ENCODE data around the gene NAA25.

Gene NAA25

GRCh38 chr12:112146123-112146522 lies 37.5 kb upstream of the NAA25 start:
- no peaks in the 10 kb centered on the region for H3F3A ChIP-seq (ENCODE audit: insufficient read depth)
- H3K36me3 ChIP-seq (ENCODE audit: low read length) = 0 out of 2 replicates have a peak, but pooled peaks cover 3% of the 10 kb centered on the region
- TF ChIP-seq EZH2phosphoT487 (conservative IDR thresholded peaks at IDR 0.05; ENCODE audit: low read length) = no peak
- TF ChIP-seq, protein P1, sequence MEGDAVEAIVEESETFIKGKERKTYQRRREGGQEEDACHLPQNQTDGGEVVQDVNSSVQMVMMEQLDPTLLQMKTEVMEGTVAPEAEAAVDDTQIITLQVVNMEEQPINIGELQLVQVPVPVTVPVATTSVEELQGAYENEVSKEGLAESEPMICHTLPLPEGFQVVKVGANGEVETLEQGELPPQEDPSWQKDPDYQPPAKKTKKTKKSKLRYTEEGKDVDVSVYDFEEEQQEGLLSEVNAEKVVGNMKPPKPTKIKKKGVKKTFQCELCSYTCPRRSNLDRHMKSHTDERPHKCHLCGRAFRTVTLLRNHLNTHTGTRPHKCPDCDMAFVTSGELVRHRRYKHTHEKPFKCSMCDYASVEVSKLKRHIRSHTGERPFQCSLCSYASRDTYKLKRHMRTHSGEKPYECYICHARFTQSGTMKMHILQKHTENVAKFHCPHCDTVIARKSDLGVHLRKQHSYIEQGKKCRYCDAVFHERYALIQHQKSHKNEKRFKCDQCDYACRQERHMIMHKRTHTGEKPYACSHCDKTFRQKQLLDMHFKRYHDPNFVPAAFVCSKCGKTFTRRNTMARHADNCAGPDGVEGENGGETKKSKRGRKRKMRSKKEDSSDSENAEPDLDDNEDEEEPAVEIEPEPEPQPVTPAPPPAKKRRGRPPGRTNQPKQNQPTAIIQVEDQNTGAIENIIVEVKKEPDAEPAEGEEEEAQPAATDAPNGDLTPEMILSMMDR (IDR thresholded peaks at IDR 0.05; ENCODE audit: insufficient read depth, low read length, poor library complexity, severe bottlenecking) = no peak
- H3K27me3 ChIP-seq (ENCODE audit: low read length) = no peaks in the 10 kb centered on the region
- H3K4me3 ChIP-seq (ENCODE audit: insufficient read depth, low read length, poor library complexity, severe bottlenecking) = no peak overlapping the region
- H3K9me3 ChIP-seq (ENCODE audit: insufficient read depth, low read length) = no peaks in the 10 kb centered on the region
- H4K20me1 ChIP-seq (ENCODE audit: low read depth, low read length) = no peaks in the 10 kb centered on the region
- H2AFZ ChIP-seq (ENCODE audit: low read depth, low read length, severe bottlenecking) = no peak overlapping the region
- H3K27ac ChIP-seq (ENCODE audit: low read depth, low read length) = no peak overlapping the region
- no peaks in the 10 kb centered on the region for H3K9me2 ChIP-seq (replicated peaks; ENCODE audit: insufficient read depth, low read length)
- no peak overlapping the region for H3K9ac ChIP-seq (ENCODE audit: low read length)
- H3K79me2 ChIP-seq (ENCODE audit: insufficient read depth, low read length) = no peaks in the 10 kb centered on the region
- no peak overlapping the region for H3K4me2 ChIP-seq (ENCODE audit: low read depth, low read length, poor library complexity, severe bottlenecking)

DNA sequence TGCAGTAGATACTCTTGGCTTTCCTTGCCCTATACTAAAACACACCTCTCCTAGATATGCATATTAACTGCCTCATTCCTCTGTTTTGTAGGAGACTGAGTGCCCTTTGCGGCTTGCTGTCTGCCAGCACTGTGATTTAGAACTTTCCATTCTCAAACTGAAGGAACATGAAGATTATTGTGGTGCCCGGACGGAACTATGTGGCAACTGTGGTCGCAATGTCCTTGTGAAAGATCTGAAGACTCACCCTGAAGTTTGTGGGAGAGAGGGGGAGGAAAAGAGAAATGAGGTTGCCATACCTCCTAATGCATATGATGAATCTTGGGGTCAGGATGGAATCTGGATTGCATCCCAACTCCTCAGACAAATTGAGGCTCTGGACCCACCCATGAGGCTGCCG lies 32.1 kb upstream of the NAA25 start:
- Histone ChIP-seq H3K9me2 (replicated peaks; ENCODE audit: insufficient read depth, low read length) (no peaks in the 10 kb centered on the region), H4K20me1 (ENCODE audit: low read depth, low read length) (no peaks in the 10 kb centered on the region), H3K27me3 (ENCODE audit: low read length) (no peaks in the 10 kb centered on the region), H3K36me3 (ENCODE audit: low read length) (0 out of 2 replicates have a peak, but pooled peaks cover 3% of the 10 kb centered on the region), H3K27ac (ENCODE audit: low read depth, low read length) (no peak overlapping the region), H3K9ac (ENCODE audit: low read length) (no peak overlapping the region), H3F3A (ENCODE audit: insufficient read depth) (no peaks in the 10 kb centered on the region), H3K4me3 (ENCODE audit: insufficient read depth, low read length, poor library complexity, severe bottlenecking) (no peak overlapping the region), H3K79me2 (ENCODE audit: insufficient read depth, low read length) (no peaks in the 10 kb centered on the region), H3K9me3 (ENCODE audit: insufficient read depth, low read length) (no peaks in the 10 kb centered on the region), H2AFZ (ENCODE audit: low read depth, low read length, severe bottlenecking) (no peak overlapping the region), H3K4me2 (ENCODE audit: low read depth, low read length, poor library complexity, severe bottlenecking) (no peak overlapping the region)
- TF ChIP-seq, protein P1 (IDR thresholded peaks at IDR 0.05; ENCODE audit: insufficient read depth, low read length, poor library complexity, severe bottlenecking) = no peak

- Histone ChIP-seq H3K36me3 (ENCODE audit: low read length) (peaks cover 7% of the 10 kb centered on the region; the same call in 1 of the 2 replicates), H4K20me1 (ENCODE audit: low read depth, low read length) (peaks cover 8% of the 10 kb centered on the region; the same call in 1 of the 2 replicates), H3K79me2 (ENCODE audit: insufficient read depth, low read length) (0 out of 2 replicates have a peak, but pooled peaks cover 11% of the 10 kb centered on the region), H3K9me3 (ENCODE audit: insufficient read depth, low read length) (no peaks in the 10 kb centered on the region), H3K9ac (ENCODE audit: low read length) (no peak overlapping the region), H3K27ac (ENCODE audit: low read depth, low read length) (no peak overlapping the region), H3K27me3 (ENCODE audit: low read length) (no peaks in the 10 kb centered on the region), H3K4me2 (ENCODE audit: low read depth, low read length, poor library complexity, severe bottlenecking) (no peak overlapping the region), H3F3A (ENCODE audit: insufficient read depth) (peaks cover 13% of the 10 kb centered on the region; the same call in 1 of the 2 replicates), H2AFZ (ENCODE audit: low read depth, low read length, severe bottlenecking) (no peak overlapping the region), H3K9me2 (replicated peaks; ENCODE audit: insufficient read depth, low read length) (no peaks in the 10 kb centered on the region), H3K4me3 (ENCODE audit: insufficient read depth, low read length, poor library complexity, severe bottlenecking) (no peak overlapping the region)
- no peak for TF ChIP-seq EZH2phosphoT487 (conservative IDR thresholded peaks at IDR 0.05; ENCODE audit: low read length)
- TF ChIP-seq, protein P1 (IDR thresholded peaks at IDR 0.05; ENCODE audit: insufficient read depth, low read length, poor library complexity, severe bottlenecking) = no peak
These were observed 26.1 kb upstream of the NAA25 start for GRCh38 chr12:112134731-112135130.
